Panc1 (cell line): ENCODE measurements around the gene LETM1.

ENCODE experiments used
- SIN3A ChIP-seq: IDR thresholded peaks from 2 replicates; pipeline ENCODE4 v1.6.1; 2012; ENCODE audit warnings: low read depth, mild to moderate bottlenecking, low read length, moderate library complexity, borderline replicate concordance; ENCODE audit not compliant: insufficient read depth
- TF ChIP-seq, protein P1 (sequence below): fragments of 450-650 bp; IDR thresholded peaks from 2 replicates; pipeline ENCODE4 v1.5.1; 2017; ENCODE audit warnings: mild to moderate bottlenecking

DNA sequence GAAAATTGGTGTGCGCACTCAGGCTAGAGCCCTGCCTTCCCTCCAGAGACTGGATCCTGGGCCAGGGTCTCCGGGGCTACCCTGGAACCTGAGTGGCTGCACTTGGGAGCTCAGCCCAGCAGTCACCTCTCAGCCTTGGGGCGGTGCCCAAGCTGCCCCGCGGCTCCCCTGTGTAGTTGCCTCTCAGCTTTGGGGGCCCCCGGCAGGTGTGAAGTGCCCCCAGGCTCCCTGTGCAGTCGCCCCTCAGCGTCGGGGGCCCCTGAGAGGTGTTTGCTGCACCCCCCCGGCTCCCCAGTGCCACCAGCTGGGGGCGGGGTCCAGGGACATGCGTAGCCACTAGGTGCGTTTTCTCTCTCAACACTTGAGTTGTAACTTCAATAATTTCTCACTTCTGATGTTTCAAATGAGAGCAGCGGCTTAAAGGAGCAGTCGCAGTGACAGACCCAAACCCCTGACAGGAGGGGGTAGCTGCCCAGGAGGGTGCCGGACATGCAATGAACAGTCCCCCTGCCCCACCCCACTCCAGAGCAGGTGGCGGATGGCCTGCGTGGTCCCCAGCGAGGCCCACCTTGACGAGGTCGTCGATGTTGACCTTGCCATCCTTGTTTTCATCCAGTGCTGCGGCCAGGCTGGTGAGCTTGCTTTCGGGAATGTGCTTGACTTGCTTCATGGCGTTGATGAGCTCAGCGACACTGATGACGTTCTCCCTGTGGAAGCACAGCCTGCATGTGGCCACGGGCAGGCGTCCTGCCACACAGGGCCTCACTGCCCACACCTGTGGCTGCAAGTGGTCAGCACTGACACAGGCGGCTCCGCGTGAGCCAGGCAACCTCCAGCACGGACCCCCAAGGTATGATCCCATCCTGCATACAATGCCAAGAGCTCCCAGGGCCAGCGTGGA lies 40.6 kb downstream of the LETM1 start:
- TF ChIP-seq, protein P1, sequence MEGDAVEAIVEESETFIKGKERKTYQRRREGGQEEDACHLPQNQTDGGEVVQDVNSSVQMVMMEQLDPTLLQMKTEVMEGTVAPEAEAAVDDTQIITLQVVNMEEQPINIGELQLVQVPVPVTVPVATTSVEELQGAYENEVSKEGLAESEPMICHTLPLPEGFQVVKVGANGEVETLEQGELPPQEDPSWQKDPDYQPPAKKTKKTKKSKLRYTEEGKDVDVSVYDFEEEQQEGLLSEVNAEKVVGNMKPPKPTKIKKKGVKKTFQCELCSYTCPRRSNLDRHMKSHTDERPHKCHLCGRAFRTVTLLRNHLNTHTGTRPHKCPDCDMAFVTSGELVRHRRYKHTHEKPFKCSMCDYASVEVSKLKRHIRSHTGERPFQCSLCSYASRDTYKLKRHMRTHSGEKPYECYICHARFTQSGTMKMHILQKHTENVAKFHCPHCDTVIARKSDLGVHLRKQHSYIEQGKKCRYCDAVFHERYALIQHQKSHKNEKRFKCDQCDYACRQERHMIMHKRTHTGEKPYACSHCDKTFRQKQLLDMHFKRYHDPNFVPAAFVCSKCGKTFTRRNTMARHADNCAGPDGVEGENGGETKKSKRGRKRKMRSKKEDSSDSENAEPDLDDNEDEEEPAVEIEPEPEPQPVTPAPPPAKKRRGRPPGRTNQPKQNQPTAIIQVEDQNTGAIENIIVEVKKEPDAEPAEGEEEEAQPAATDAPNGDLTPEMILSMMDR: no peak
- no peak for TF ChIP-seq SIN3A
